Raji (cell line): Measurements from ENCODE around the gene SFTPB.

ENCODE experiments used
- POLR2A ChIP-seq: IDR thresholded peaks from 2 replicates; pipeline ENCODE4 v1.6.1; 2011; ENCODE audit warnings: low read depth, low read length, control low read depth; ENCODE audit not compliant: insufficient read depth

The SFTPB gene

GRCh38 chr2:85704800-85705679 is 37.0 kb upstream of the SFTPB start:
- TF ChIP-seq POLR2A, result no peak

GRCh38 chr2:85704038-85704437 is 36.0 kb upstream of the SFTPB start:
- TF ChIP-seq POLR2A, result no peak

- TF ChIP-seq POLR2A, result no peak
Observed at GRCh38 chr2:85703329-85703728, 35.3 kb upstream of the SFTPB start.

- TF ChIP-seq POLR2A, result no peak
Observed at GRCh38 chr2:85702800-85703199, 34.8 kb upstream of the SFTPB start.

- no peak for TF ChIP-seq POLR2A
Observed at GRCh38 chr2:85702172-85702571, 34.2 kb upstream of the SFTPB start.

- no peak for TF ChIP-seq POLR2A
Observed at GRCh38 chr2:85699325-85699724, 31.3 kb upstream of the SFTPB start.

- TF ChIP-seq POLR2A, result no peak
Observed at GRCh38 chr2:85698880-85699254, 30.9 kb upstream of the SFTPB start.

GRCh38 chr2:85698184-85698879 is 30.3 kb upstream of the SFTPB start:
- TF ChIP-seq POLR2A, result no peak

GRCh38 chr2:85697716-85698115 is 29.7 kb upstream of the SFTPB start:
- TF ChIP-seq POLR2A, result no peak

GRCh38 chr2:85697096-85697495 is 29.1 kb upstream of the SFTPB start:
- TF ChIP-seq POLR2A, result no peak

- TF ChIP-seq POLR2A, result no peak
Observed at GRCh38 chr2:85695691-85696668, 28.0 kb upstream of the SFTPB start.

GRCh38 chr2:85695121-85695520 is 27.1 kb upstream of the SFTPB start:
- no peak for TF ChIP-seq POLR2A

GRCh38 chr2:85694052-85695025 is 26.3 kb upstream of the SFTPB start, which contains the start of gene GNLY:
Gene GNLY (plus strand): TSS chr2:85694358. CDS start chr2:85694419, 61 bp downstream.
- TF ChIP-seq POLR2A, result no peak
